ENCODE results near the gene ZNF543. TPM values are rescaled to one million over a fixed set of nuclear protein-coding genes. Genes with fewer than 3 reads are reported as not detected.
A peak's percentile ranks its signal among the peaks of the same experiment; 100 is the strongest.

The ZNF543 gene
- total and polyA plus RNA-seq, 7 experiments from 2014 or later: 2.6 to 9.0 (median 7.8) TPM

DNA sequence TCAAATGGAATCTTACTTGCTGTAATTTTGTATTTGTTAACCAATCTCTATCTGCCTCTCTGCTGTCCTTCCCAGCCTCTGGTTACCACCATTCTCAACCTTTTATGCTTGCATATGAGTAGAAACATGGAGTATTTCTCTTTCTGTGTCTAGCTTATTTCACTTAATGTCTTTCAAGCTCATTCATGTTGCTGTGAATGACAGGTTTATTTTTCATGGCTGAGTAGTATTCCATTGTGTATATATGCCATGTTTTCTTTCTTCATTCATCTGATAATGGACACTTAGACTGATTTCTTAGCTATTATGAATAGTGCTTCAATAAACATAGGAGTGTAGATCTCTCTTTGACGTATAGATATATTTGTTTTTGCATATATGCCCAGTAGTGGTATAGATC lies 26.6 kb upstream of the ZNF543 start:
- peaks cover 57 to 95% (median 92%) of the 10 kb centered on the region in 5 donors for H3K36me3 Mint-ChIP-seq
- no peaks in the 10 kb centered on the region for H3K27me3 ChIP-seq (ENCODE audit: control insufficient read depth in 2 of 2, insufficient read depth in 2 of 2, low read length in 2 of 2)
- no peaks in the 10 kb centered on the region for H3K27me3 Mint-ChIP-seq
- peaks cover 15 to 68% (median 25%) of the 10 kb centered on the region in 3 experiments for H3K9me3 ChIP-seq (ENCODE audit: control insufficient read depth in 2 of 3, low read length in 3 of 3)
- intact Hi-C loops (cut with micrococcal nuclease): no loop called here
- no peak overlapping the region for H3K27ac ChIP-seq (ENCODE audit: low read depth, low read length)
- no peak for DNase-seq
- ChIA-PET POLR2A (no interaction called here), CTCF (no interaction called here)
- H3K27ac Mint-ChIP-seq: no peak overlapping the region
- H3K4me1 ChIP-seq (ENCODE audit: control insufficient read depth in 2 of 2, insufficient read depth in 2 of 2, low read length in 2 of 2): no peaks in the 10 kb centered on the region
- H3K4me1 Mint-ChIP-seq: peaks cover 0 to 12% (median 7%) of the 10 kb centered on the region in 7 donors
- no peak overlapping the region for H3K4me3 ChIP-seq (ENCODE audit: low read length)
- no peak for ATAC-seq
- H3K9me3 Mint-ChIP-seq: peaks cover 7 to 96% (median 79%) of the 10 kb centered on the region in 11 donors
- H3K4me3 Mint-ChIP-seq: peak overlapping the region in 1 of 10 donors; percentile 31
- peaks cover 31 to 70% (median 37%) of the 10 kb centered on the region in 3 experiments for H3K36me3 ChIP-seq (ENCODE audit: control insufficient read depth in 2 of 3, insufficient read depth in 3 of 3, low read length in 3 of 3)

DNA sequence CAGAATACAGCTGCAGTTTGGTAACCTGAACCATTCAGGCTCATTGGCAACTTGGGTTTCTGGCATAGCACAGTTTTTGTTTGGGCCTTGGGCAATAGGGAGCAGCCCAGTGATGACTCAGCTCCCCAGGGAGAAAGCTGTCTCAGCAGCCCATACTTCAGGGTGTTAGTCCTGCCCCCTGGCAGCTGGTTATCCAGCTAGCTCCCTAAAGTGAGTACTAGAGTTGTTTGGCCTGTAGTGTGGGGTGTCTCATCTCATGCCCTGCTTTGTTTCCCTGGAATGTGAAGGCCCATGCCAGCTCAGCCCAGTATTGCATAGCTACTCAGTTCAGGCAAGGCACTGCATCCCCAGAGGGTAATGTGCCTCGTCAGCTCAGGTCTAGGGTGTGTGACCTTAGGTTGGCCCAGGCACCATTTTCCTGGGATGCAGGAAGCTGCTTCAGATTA lies 18.2 kb upstream of the ZNF543 start:
- Histone ChIP-seq H3K9me3 (ENCODE audit: control insufficient read depth in 2 of 3, low read length in 3 of 3) (peaks cover 0 to 30% (median 5%) of the 10 kb centered on the region in 3 experiments), H3K27me3 (ENCODE audit: control insufficient read depth in 2 of 2, insufficient read depth in 2 of 2, low read length in 2 of 2) (no peaks in the 10 kb centered on the region), H3K36me3 (ENCODE audit: control insufficient read depth in 2 of 3, insufficient read depth in 3 of 3, low read length in 3 of 3) (peaks cover 0 to 30% (median 4%) of the 10 kb centered on the region in 3 experiments), H3K4me1 (ENCODE audit: control insufficient read depth in 2 of 2, insufficient read depth in 2 of 2, low read length in 2 of 2) (no peaks in the 10 kb centered on the region), H3K4me3 (ENCODE audit: low read length) (no peak overlapping the region), H3K27ac (ENCODE audit: low read depth, low read length) (no peak overlapping the region)
- Mint-ChIP-seq H3K4me1 (peaks cover 0 to 16% (median 6%) of the 10 kb centered on the region in 7 donors), H3K27me3 (no peaks in the 10 kb centered on the region), H3K27ac (no peak overlapping the region), H3K4me3 (no peak overlapping the region), H3K9me3 (peaks cover 0 to 92% (median 51%) of the 10 kb centered on the region in 11 donors), H3K36me3 (peaks cover 16 to 84% (median 72%) of the 10 kb centered on the region in 5 donors)
- ChIA-PET POLR2A (no interaction called here), CTCF (no interaction called here)
- DNase-seq (no peak), ATAC-seq (no peak)
- intact Hi-C loops (cut with micrococcal nuclease): no loop called here

DNA sequence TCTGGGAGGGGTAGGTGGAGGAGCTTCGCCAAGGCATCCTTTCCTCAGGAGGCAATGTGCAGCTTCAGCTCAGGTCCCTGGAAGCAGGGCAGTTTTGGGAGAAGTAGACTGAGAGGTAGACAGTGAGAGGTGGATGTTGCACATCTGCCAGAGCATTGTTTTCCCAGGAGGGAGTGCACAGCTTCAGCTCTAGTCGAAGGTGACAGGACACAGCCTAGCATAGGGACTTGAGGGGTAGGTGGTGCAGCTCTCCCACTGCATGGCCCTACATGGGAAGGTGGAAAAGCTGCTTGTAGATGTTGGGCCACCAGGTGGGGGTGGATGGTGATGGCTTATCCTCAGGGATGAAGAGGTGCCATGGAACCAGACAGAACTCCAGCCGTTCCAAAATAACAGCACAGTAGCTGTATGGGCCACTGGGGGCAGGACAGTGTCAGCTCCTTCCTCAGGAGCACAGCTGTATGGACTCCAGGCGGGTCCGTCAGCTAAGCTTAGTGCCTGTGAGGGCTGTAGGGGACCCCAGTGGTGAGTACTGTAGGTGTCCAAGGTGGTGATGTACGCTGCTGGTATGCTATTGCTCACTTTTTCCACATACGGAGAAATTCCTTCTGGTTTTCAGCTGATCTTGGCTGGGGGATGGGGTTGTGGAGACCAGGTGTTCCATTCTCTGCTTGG lies 17.4 kb upstream of the ZNF543 start:
- ChIA-PET CTCF (no interaction called here), POLR2A (interaction anchor here (0.5 kb wide), 1 partner anchor 527 kb away, joined by 3 read pairs; the partner anchor contains the start of gene ZNF587B)
- Histone ChIP-seq H3K27me3 (ENCODE audit: control insufficient read depth in 2 of 2, insufficient read depth in 2 of 2, low read length in 2 of 2) (no peaks in the 10 kb centered on the region), H3K27ac (ENCODE audit: low read depth, low read length) (no peak overlapping the region), H3K36me3 (ENCODE audit: control insufficient read depth in 2 of 3, insufficient read depth in 3 of 3, low read length in 3 of 3) (peaks cover 0 to 28% (median 4%) of the 10 kb centered on the region in 3 experiments), H3K4me3 (ENCODE audit: low read length) (no peak overlapping the region), H3K9me3 (ENCODE audit: control insufficient read depth in 2 of 3, low read length in 3 of 3) (peaks cover 0 to 30% (median 5%) of the 10 kb centered on the region in 3 experiments), H3K4me1 (ENCODE audit: control insufficient read depth in 2 of 2, insufficient read depth in 2 of 2, low read length in 2 of 2) (no peaks in the 10 kb centered on the region)
- intact Hi-C loops (cut with micrococcal nuclease): no loop called here
- DNase-seq (no peak), ATAC-seq (no peak)
- peaks cover 0 to 84% (median 46%) of the 10 kb centered on the region in 11 donors for H3K9me3 Mint-ChIP-seq
- H3K4me3 Mint-ChIP-seq: no peak overlapping the region
- no peak overlapping the region for H3K27ac Mint-ChIP-seq
- H3K36me3 Mint-ChIP-seq: peaks cover 11 to 75% (median 64%) of the 10 kb centered on the region in 5 donors
- peaks cover 0 to 11% (median 5%) of the 10 kb centered on the region in 7 donors for H3K4me1 Mint-ChIP-seq
- H3K27me3 Mint-ChIP-seq: no peaks in the 10 kb centered on the region

DNA sequence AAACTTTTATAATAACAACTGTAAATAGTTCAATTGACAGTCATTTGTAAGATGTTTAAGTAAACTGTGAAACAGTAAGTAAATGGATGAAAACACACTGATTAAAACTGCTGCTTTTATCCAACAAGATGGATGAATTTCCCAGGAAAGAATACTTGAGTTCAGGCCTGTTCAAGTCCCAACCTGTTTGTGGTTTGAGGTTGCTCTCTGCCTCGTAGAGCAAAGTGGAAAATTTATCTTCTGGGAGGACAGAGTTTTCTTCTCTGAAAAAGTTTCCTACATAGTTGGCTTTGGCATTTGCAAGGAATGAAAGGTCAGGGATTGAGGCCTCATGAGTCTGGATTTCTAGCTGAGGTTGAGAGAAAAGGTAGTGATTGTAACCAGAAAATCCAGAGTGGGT lies 15.2 kb upstream of the ZNF543 start:
- no peaks in the 10 kb centered on the region for H3K27me3 ChIP-seq (ENCODE audit: control insufficient read depth in 2 of 2, insufficient read depth in 2 of 2, low read length in 2 of 2)
- ATAC-seq (no peak), DNase-seq (no peak)
- Mint-ChIP-seq H3K27ac (no peak overlapping the region), H3K4me1 (peaks cover 0 to 5% (median 0%) of the 10 kb centered on the region in 7 donors), H3K27me3 (no peaks in the 10 kb centered on the region), H3K36me3 (peaks cover 3 to 56% (median 52%) of the 10 kb centered on the region in 5 donors), H3K4me3 (no peak overlapping the region), H3K9me3 (peaks cover 0 to 84% (median 36%) of the 10 kb centered on the region in 11 donors)
- H3K4me3 ChIP-seq (ENCODE audit: low read length): no peak overlapping the region
- peaks cover 0 to 28% (median 4%) of the 10 kb centered on the region in 3 experiments for H3K36me3 ChIP-seq (ENCODE audit: control insufficient read depth in 2 of 3, insufficient read depth in 3 of 3, low read length in 3 of 3)
- ChIA-PET POLR2A (no interaction called here), CTCF (no interaction called here)
- H3K9me3 ChIP-seq (ENCODE audit: control insufficient read depth in 2 of 3, low read length in 3 of 3): peaks cover 0 to 33% (median 5%) of the 10 kb centered on the region in 3 experiments
- H3K27ac ChIP-seq (ENCODE audit: low read depth, low read length): no peak overlapping the region
- no peaks in the 10 kb centered on the region for H3K4me1 ChIP-seq (ENCODE audit: control insufficient read depth in 2 of 2, insufficient read depth in 2 of 2, low read length in 2 of 2)
- intact Hi-C loops (cut with micrococcal nuclease): no loop called here

DNA sequence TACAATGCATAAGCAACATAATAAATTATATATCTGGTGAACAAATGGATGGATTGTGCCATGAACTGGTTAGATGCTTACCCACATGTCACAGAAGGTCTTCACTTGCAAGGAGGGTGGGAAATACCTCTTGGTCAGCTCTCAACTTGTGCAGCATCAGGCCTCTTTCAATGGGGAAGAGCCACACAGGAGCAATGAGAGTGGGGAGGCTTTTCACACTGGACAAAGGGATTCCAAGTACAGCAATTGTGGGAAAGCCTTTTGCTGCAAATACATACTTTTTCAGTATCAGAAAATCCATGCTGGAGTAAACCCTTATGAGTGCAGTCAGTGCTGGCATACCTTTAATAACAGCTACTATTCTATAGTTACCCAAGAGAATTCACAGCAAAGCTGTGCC lies 11.8 kb upstream of the ZNF543 start:
- H3K27ac ChIP-seq (ENCODE audit: low read depth, low read length): no peak overlapping the region
- H3K27me3 Mint-ChIP-seq: peaks cover 0 to 1% (median 0%) of the 10 kb centered on the region in 5 donors
- peaks cover 0 to 3% (median 0%) of the 10 kb centered on the region in 7 donors for H3K4me1 Mint-ChIP-seq
- H3K9me3 ChIP-seq (ENCODE audit: control insufficient read depth in 2 of 3, low read length in 3 of 3): peaks cover 0 to 16% (median 0%) of the 10 kb centered on the region in 3 experiments
- H3K4me3 Mint-ChIP-seq: no peak overlapping the region
- H3K9me3 Mint-ChIP-seq: peaks cover 0 to 84% (median 32%) of the 10 kb centered on the region in 11 donors
- peaks cover 0 to 6% (median 0%) of the 10 kb centered on the region in 3 experiments for H3K36me3 ChIP-seq (ENCODE audit: control insufficient read depth in 2 of 3, insufficient read depth in 3 of 3, low read length in 3 of 3)
- ChIA-PET POLR2A (no interaction called here), CTCF (interaction anchor here (0.5 kb wide), 1 partner anchor 1269 kb away, joined by 3 read pairs; no protein-coding TSS in a partner anchor)
- no peaks in the 10 kb centered on the region for H3K27me3 ChIP-seq (ENCODE audit: control insufficient read depth in 2 of 2, insufficient read depth in 2 of 2, low read length in 2 of 2)
- no peaks in the 10 kb centered on the region for H3K4me1 ChIP-seq (ENCODE audit: control insufficient read depth in 2 of 2, insufficient read depth in 2 of 2, low read length in 2 of 2)
- H3K27ac Mint-ChIP-seq: peak overlapping the region in 1 of 9 donors; percentile 18
- intact Hi-C loops (cut with micrococcal nuclease): no loop called here
- DNase-seq: no peak
- H3K4me3 ChIP-seq (ENCODE audit: low read length): no peak overlapping the region
- ATAC-seq: no peak
- peaks cover 4 to 32% (median 26%) of the 10 kb centered on the region in 5 donors for H3K36me3 Mint-ChIP-seq

DNA sequence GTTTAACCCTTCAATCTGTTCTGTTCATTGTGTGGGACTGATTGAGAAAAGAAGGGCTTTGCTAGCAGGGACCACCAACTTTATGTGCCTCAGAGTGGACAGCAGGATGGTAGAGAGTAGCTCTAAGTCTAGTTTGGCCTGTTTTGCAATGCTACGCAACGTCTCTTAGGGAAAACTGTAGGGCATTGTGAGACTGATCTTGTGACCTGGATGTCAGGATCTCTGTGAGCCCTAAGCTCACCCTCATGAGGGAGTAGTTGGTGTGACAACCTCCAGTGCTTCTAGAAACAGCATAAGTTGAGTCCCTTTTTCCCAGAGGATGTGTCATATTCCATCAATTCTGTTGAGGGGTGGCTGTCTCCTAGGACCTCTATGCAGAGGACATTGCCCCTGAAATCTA lies 9.5 kb upstream of the ZNF543 start:
- Mint-ChIP-seq H3K4me3 (no peak overlapping the region), H3K27me3 (peaks cover 8 to 22% (median 16%) of the 10 kb centered on the region in 5 donors), H3K9me3 (peaks cover 5 to 84% (median 40%) of the 10 kb centered on the region in 11 donors), H3K27ac (no peak overlapping the region), H3K36me3 (peaks cover 8 to 27% (median 15%) of the 10 kb centered on the region in 5 donors), H3K4me1 (peaks cover 0 to 3% (median 0%) of the 10 kb centered on the region in 7 donors)
- POLR2A ChIA-PET: interaction anchor here (0.6 kb wide), 1 partner anchor 414 kb away, joined by 3 read pairs; no protein-coding TSS in a partner anchor
- no peak for DNase-seq
- ATAC-seq: no peak
- CTCF ChIA-PET: no interaction called here
- Histone ChIP-seq H3K9me3 (ENCODE audit: control insufficient read depth in 2 of 3, low read length in 3 of 3) (peaks cover 0 to 12% (median 0%) of the 10 kb centered on the region in 3 experiments), H3K27ac (ENCODE audit: low read depth, low read length) (no peak overlapping the region), H3K4me1 (ENCODE audit: control insufficient read depth in 2 of 2, insufficient read depth in 2 of 2, low read length in 2 of 2) (no peaks in the 10 kb centered on the region), H3K27me3 (ENCODE audit: control insufficient read depth in 2 of 2, insufficient read depth in 2 of 2, low read length in 2 of 2) (no peaks in the 10 kb centered on the region), H3K4me3 (ENCODE audit: low read length) (no peak overlapping the region), H3K36me3 (ENCODE audit: control insufficient read depth in 2 of 3, insufficient read depth in 3 of 3, low read length in 3 of 3) (no peaks in the 10 kb centered on the region)
- intact Hi-C loops (cut with micrococcal nuclease): no loop called here

All from naive thymus-derived CD4-positive, alpha-beta T cell (primary cell).